Measurements from ENCODE around the gene DYNC1H1.
"Not testable (repeated sequence)": the region's sequence is repeated elsewhere in the genome, so short reads cannot be mapped to it uniquely, and the experiment has no call there.

DYNC1H1 gene

GRCh38 chr14:102057480-102058114 is 93.2 kb downstream of the DYNC1H1 start:
- no peak overlapping the region for H3K4me3 ChIP-seq (ENCODE audit: low read length)
- TF ChIP-seq, protein P1, sequence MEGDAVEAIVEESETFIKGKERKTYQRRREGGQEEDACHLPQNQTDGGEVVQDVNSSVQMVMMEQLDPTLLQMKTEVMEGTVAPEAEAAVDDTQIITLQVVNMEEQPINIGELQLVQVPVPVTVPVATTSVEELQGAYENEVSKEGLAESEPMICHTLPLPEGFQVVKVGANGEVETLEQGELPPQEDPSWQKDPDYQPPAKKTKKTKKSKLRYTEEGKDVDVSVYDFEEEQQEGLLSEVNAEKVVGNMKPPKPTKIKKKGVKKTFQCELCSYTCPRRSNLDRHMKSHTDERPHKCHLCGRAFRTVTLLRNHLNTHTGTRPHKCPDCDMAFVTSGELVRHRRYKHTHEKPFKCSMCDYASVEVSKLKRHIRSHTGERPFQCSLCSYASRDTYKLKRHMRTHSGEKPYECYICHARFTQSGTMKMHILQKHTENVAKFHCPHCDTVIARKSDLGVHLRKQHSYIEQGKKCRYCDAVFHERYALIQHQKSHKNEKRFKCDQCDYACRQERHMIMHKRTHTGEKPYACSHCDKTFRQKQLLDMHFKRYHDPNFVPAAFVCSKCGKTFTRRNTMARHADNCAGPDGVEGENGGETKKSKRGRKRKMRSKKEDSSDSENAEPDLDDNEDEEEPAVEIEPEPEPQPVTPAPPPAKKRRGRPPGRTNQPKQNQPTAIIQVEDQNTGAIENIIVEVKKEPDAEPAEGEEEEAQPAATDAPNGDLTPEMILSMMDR (IDR thresholded peaks at IDR 0.05; ENCODE audit: insufficient read depth, low read depth, low read length, missing control alignments), result no peak
- DNase-seq (ENCODE audit: low read depth), result no peak

- no peak overlapping the region for H3K4me3 ChIP-seq (ENCODE audit: low read length)
- TF ChIP-seq, protein P1 (IDR thresholded peaks at IDR 0.05; ENCODE audit: insufficient read depth, low read depth, low read length, missing control alignments), result no peak
- DNase-seq (ENCODE audit: low read depth), result no peak
Observed at GRCh38 chr14:102058146-102058545, 93.8 kb downstream of the DYNC1H1 start.

- TF ChIP-seq, protein P1 (IDR thresholded peaks at IDR 0.05; ENCODE audit: insufficient read depth, low read depth, low read length, missing control alignments), result no peak
- H3K4me3 ChIP-seq (ENCODE audit: low read length), result no peak overlapping the region
- no peak for DNase-seq (ENCODE audit: low read depth)
Observed at GRCh38 chr14:102058961-102059360, 94.6 kb downstream of the DYNC1H1 start.

GRCh38 chr14:102063109-102063807 is 98.9 kb downstream of the DYNC1H1 start:
- TF ChIP-seq, protein P1 (IDR thresholded peaks at IDR 0.05; ENCODE audit: insufficient read depth, low read depth, low read length, missing control alignments), result peak; percentile 55
- peak; percentile 90 for DNase-seq (ENCODE audit: low read depth)
- H3K4me3 ChIP-seq (ENCODE audit: low read length), result no peak overlapping the region

DNA sequence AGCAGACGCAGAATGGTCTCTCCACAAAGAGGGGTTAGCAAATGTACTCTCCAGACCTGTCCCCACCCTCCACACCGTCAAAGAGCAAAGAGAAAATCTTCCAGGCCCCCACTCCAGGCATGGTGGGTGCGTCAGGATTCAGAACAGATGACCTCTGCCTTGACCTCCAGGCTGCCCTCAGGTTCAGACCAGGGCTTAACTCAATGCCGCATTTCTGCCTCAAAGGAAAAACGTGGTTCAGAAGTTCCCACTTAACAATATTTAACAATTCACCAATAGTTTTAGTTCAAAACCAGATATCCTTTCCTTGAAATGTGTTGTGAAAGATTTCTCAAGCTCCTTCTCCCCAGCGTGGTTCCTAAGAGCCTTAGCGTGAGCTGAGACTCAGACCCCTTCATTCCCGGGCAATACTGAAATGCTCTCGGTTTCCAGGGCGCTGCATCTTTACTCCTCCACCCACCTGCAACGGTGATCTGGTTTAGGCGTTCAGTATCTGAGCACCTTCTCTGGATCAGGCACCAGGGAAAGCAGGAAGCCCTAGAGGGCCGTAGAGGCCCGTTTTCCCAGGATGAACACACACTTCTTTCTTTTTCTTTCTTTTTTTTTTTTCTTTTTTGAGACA is 99.5 kb downstream of the DYNC1H1 start:
- TF ChIP-seq, protein P1 (IDR thresholded peaks at IDR 0.05; ENCODE audit: insufficient read depth, low read depth, low read length, missing control alignments), result no peak
- DNase-seq (ENCODE audit: low read depth), result no peak
- H3K4me3 ChIP-seq (ENCODE audit: low read length), result no peak overlapping the region

DNA sequence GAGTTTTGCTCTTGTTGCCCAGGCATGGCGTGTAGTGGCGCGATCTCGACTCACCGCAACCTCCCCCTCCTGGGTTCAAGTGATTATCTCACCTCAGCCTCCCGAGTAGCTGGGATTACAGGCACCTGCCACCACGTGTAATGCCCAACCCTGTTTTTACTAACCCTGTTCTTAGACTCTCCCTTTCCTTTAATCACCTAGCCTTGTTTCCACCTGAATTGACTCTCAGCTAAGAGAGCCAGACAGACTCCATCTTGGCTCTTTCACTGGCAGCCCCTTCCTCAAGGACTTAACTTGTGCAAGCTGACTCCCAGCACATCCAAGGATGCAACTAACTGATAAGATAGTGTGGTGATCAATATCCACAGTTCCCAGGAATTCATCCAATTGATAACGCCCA is 100.2 kb downstream of the DYNC1H1 start:
- not testable (repeated sequence) for DNase-seq (ENCODE audit: low read depth); H3K4me3 ChIP-seq (ENCODE audit: low read length)

GRCh38 chr14:102066041-102066451 is 101.7 kb downstream of the DYNC1H1 start:
- TF ChIP-seq, protein P1 (IDR thresholded peaks at IDR 0.05; ENCODE audit: insufficient read depth, low read depth, low read length, missing control alignments), result no peak
- no peak for DNase-seq (ENCODE audit: low read depth)
- H3K4me3 ChIP-seq (ENCODE audit: low read length), result no peak overlapping the region
